HepG2 (cell line): Measurements from ENCODE around the gene POP7. TPM values are rescaled to one million over a fixed set of nuclear protein-coding genes. Genes with fewer than 3 reads are reported as not detected.
A peak's percentile ranks its signal among the peaks of the same experiment; 100 is the strongest.

Experiments used
- ATF7-NPFF ChIP-seq: sonication (generic); formaldehyde crosslinking; IDR thresholded peaks from 2 replicates; pipeline ENCODE4 v1.8.1; 2023; ENCODE audit warnings: mild to moderate bottlenecking, low read depth, missing genetic modification reagents, moderate library complexity
- FIP1L1 ChIP-seq: fragments of 200-400 bp; formaldehyde crosslinking; IDR thresholded peaks from 2 replicates; pipeline ENCODE4 v1.6.1; 2018; ENCODE audit warnings: low read depth, mild to moderate bottlenecking, low read length, moderate library complexity, borderline replicate concordance; ENCODE audit not compliant: insufficient read depth
- HES4 ChIP-seq: sonication (generic); formaldehyde crosslinking; IDR thresholded peaks from 2 replicates; pipeline ENCODE4 v1.9.0; 2021; ENCODE audit warnings: mild to moderate bottlenecking, missing genetic modification reagents, borderline replicate concordance
- MEIS1 ChIP-seq: sonication (generic); formaldehyde crosslinking; IDR thresholded peaks from 2 replicates; pipeline ENCODE4 v1.9.0; 2021; ENCODE audit warnings: mild to moderate bottlenecking, missing genetic modification reagents, moderate library complexity, borderline replicate concordance
- ZNF577 ChIP-seq: sonication (generic); formaldehyde crosslinking; IDR thresholded peaks from 2 replicates; pipeline ENCODE4 v1.4.0; 2020; ENCODE audit warnings: mild to moderate bottlenecking, low read depth, missing genetic modification reagents, borderline replicate concordance
- polyA plus RNA-seq, 8 experiments: library from polyadenylated mRNA; depleted of rRNA in 3 of 8; stranded (reverse) in 7 of 8; unstranded in 1 of 8; fragments of >200 nt; fragmentation: Illumina TruSeq in 4 of 8; extraction: Trizol in 4 of 8; gene quantifications; 2 replicates each; pipeline versions ENCODE4 v1.2.1 to v1.2.3, GENCODE V29; 2011 to 2016; ENCODE audit warnings: low read depth in 4 of 8, missing spikeins in 1 of 8, mixed read lengths in 1 of 8; ENCODE audit not compliant: insufficient read depth in 1 of 8
- total RNA-seq, 5 experiments: library from RNA; depleted of rRNA; stranded (reverse); fragments of >200 nt; fragmentation: Illumina TruSeq; extraction: Trizol; gene quantifications; 2 replicates each; pipeline ENCODE4 v1.2.3, GENCODE V29; 2016; ENCODE audit warnings: low read depth in 1 of 5
- TF ChIP-seq, protein P1 (sequence below): sonication (generic); formaldehyde crosslinking; IDR thresholded peaks from 2 replicates; pipeline ENCODE4 v1.5.0; 2020; ENCODE audit warnings: mild to moderate bottlenecking, missing genetic modification reagents, borderline replicate concordance
- TF ChIP-seq, protein P2 (sequence below): sonication (generic); formaldehyde crosslinking; IDR thresholded peaks from 2 replicates; pipeline ENCODE4 v1.4.0; 2020; ENCODE audit warnings: mild to moderate bottlenecking, missing genetic modification reagents
- TF ChIP-seq, protein P3 (sequence below), 2 experiments: fragments of 450-650 bp in 1 of 2; sonication (generic) in 1 of 2; formaldehyde crosslinking in 1 of 2; IDR thresholded peaks; 2 replicates each; pipeline versions ENCODE4 v1.6.1 to v1.8.0; 2016 to 2022; ENCODE audit warnings: antibody characterized with exemption in 1 of 2, mild to moderate bottlenecking in 1 of 2, missing genetic modification reagents in 1 of 2

The POP7 gene
- total and polyA plus RNA-seq, 2 of the 13 experiments (the other 11 are each of a cell fraction or from before 2014, with no cell fraction given), result 63.9 to 91.1 TPM

DNA sequence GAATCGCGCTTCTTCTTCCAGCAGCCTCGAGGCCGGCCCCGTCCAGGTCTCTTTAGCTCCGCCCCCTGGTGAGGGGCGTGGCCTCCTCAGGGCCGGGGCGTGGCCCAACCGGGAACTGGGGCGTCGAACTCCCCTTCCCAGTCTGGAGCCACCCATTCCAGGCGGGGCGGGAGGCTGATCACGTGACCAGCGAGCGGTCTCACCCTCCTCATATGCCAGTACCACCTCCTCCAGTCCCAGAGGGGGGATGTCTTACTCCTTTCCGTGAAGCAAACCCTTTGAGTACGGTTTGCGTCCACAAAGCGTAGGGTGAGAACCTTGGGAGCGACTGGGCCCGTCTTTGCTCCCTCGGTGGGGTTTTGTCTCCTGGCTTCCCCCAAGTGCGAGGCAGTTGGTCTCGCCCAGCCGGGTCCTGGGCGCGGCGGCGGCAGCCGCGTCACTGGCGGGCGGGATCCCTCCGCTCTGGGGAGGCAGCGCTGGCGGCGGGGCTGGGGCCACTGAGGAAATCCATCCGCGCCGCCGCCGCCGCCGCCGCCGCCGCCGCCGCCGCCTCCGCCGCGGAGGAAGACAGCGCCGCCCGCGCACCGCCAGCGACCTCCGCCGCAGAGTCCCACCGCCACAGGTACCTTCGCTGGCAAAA is 32.5 kb upstream of the POP7 start, which contains the start of gene GNB2 (continued):
- TF ChIP-seq, protein P1, sequence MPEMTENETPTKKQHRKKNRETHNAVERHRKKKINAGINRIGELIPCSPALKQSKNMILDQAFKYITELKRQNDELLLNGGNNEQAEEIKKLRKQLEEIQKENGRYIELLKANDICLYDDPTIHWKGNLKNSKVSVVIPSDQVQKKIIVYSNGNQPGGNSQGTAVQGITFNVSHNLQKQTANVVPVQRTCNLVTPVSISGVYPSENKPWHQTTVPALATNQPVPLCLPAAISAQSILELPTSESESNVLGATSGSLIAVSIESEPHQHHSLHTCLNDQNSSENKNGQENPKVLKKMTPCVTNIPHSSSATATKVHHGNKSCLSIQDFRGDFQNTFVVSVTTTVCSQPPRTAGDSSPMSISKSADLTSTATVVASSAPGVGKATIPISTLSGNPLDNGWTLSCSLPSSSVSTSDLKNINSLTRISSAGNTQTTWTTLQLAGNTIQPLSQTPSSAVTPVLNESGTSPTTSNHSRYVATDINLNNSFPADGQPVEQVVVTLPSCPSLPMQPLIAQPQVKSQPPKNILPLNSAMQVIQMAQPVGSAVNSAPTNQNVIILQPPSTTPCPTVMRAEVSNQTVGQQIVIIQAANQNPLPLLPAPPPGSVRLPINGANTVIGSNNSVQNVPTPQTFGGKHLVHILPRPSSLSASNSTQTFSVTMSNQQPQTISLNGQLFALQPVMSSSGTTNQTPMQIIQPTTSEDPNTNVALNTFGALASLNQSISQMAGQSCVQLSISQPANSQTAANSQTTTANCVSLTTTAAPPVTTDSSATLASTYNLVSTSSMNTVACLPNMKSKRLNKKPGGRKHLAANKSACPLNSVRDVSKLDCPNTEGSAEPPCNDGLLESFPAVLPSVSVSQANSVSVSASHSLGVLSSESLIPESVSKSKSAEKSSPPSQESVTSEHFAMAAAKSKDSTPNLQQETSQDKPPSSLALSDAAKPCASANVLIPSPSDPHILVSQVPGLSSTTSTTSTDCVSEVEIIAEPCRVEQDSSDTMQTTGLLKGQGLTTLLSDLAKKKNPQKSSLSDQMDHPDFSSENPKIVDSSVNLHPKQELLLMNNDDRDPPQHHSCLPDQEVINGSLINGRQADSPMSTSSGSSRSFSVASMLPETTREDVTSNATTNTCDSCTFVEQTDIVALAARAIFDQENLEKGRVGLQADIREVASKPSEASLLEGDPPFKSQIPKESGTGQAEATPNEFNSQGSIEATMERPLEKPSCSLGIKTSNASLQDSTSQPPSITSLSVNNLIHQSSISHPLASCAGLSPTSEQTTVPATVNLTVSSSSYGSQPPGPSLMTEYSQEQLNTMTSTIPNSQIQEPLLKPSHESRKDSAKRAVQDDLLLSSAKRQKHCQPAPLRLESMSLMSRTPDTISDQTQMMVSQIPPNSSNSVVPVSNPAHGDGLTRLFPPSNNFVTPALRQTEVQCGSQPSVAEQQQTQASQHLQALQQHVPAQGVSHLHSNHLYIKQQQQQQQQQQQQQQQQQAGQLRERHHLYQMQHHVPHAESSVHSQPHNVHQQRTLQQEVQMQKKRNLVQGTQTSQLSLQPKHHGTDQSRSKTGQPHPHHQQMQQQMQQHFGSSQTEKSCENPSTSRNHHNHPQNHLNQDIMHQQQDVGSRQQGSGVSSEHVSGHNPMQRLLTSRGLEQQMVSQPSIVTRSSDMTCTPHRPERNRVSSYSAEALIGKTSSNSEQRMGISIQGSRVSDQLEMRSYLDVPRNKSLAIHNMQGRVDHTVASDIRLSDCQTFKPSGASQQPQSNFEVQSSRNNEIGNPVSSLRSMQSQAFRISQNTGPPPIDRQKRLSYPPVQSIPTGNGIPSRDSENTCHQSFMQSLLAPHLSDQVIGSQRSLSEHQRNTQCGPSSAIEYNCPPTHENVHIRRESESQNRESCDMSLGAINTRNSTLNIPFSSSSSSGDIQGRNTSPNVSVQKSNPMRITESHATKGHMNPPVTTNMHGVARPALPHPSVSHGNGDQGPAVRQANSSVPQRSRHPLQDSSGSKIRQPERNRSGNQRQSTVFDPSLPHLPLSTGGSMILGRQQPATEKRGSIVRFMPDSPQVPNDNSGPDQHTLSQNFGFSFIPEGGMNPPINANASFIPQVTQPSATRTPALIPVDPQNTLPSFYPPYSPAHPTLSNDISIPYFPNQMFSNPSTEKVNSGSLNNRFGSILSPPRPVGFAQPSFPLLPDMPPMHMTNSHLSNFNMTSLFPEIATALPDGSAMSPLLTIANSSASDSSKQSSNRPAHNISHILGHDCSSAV (CRISPR knock-in tag), result no peak
- TF ChIP-seq FIP1L1 (no peak), ZNF577 (CRISPR knock-in tag) (no peak), MEIS1 (CRISPR knock-in tag) (no peak), ATF7-NPFF (CRISPR knock-in tag) (peak; percentile 64; the same call in 1 of the 2 replicates), HES4 (CRISPR knock-in tag) (no peak)
- TF ChIP-seq, protein P2, sequence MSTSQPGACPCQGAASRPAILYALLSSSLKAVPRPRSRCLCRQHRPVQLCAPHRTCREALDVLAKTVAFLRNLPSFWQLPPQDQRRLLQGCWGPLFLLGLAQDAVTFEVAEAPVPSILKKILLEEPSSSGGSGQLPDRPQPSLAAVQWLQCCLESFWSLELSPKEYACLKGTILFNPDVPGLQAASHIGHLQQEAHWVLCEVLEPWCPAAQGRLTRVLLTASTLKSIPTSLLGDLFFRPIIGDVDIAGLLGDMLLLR (CRISPR knock-in tag), result no peak
- TF ChIP-seq, protein P3, sequence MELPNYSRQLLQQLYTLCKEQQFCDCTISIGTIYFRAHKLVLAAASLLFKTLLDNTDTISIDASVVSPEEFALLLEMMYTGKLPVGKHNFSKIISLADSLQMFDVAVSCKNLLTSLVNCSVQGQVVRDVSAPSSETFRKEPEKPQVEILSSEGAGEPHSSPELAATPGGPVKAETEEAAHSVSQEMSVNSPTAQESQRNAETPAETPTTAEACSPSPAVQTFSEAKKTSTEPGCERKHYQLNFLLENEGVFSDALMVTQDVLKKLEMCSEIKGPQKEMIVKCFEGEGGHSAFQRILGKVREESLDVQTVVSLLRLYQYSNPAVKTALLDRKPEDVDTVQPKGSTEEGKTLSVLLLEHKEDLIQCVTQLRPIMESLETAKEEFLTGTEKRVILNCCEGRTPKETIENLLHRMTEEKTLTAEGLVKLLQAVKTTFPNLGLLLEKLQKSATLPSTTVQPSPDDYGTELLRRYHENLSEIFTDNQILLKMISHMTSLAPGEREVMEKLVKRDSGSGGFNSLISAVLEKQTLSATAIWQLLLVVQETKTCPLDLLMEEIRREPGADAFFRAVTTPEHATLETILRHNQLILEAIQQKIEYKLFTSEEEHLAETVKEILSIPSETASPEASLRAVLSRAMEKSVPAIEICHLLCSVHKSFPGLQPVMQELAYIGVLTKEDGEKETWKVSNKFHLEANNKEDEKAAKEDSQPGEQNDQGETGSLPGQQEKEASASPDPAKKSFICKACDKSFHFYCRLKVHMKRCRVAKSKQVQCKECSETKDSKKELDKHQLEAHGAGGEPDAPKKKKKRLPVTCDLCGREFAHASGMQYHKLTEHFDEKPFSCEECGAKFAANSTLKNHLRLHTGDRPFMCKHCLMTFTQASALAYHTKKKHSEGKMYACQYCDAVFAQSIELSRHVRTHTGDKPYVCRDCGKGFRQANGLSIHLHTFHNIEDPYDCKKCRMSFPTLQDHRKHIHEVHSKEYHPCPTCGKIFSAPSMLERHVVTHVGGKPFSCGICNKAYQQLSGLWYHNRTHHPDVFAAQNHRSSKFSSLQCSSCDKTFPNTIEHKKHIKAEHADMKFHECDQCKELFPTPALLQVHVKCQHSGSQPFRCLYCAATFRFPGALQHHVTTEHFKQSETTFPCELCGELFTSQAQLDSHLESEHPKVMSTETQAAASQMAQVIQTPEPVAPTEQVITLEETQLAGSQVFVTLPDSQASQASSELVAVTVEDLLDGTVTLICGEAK (IDR thresholded peaks at IDR 0.05), result no peak
- TF ChIP-seq, protein P3 (CRISPR knock-in tag; IDR thresholded peaks at IDR 0.05), result peak; percentile 35; the same call in 1 of the 2 replicates
